Suprapubic skin (tissue), 3 donors: Measurements from ENCODE around the gene PRKN.

Source experiments
- POLR2AphosphoS5 ChIP-seq, 3 donors: sonication (generic); formaldehyde crosslinking; IDR thresholded peaks; one replicate each; pipeline ENCODE4 v1.6.1; 2017; ENCODE audit warnings: antibody characterized with exemption in 3 of 3
- TF ChIP-seq, protein P1 (sequence below), 2 donors: fragments of 200-600 bp in 1 of 2; fragments of 450-650 bp in 1 of 2; sonication (generic) in 1 of 2; IDR thresholded peaks; one replicate each; pipeline ENCODE4 v1.5.1; 2016 to 2019; ENCODE audit warnings: antibody characterized with exemption in 2 of 2, mild to moderate bottlenecking in 1 of 2, moderate library complexity in 1 of 2

DNA sequence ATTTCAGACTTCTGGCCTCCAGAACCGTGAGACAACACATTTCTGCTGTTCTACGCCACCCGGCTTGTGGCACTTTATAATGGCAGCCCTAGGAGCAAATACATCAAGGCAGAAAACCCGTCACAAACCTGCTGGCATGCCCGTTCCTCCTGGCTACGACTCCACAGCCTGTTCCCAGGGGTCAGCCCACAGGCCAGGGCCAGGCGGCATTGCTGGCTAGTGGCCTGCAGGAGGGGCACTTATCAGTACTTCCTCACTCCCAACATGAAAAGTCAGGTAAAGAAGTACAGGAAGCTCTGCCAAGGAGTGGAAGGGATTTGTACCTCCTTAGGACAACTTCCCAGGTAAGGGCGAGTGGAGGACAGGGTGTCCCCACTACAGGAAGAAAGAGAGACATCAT, 1230.6 kb downstream of the PRKN start:
- TF ChIP-seq, protein P1, sequence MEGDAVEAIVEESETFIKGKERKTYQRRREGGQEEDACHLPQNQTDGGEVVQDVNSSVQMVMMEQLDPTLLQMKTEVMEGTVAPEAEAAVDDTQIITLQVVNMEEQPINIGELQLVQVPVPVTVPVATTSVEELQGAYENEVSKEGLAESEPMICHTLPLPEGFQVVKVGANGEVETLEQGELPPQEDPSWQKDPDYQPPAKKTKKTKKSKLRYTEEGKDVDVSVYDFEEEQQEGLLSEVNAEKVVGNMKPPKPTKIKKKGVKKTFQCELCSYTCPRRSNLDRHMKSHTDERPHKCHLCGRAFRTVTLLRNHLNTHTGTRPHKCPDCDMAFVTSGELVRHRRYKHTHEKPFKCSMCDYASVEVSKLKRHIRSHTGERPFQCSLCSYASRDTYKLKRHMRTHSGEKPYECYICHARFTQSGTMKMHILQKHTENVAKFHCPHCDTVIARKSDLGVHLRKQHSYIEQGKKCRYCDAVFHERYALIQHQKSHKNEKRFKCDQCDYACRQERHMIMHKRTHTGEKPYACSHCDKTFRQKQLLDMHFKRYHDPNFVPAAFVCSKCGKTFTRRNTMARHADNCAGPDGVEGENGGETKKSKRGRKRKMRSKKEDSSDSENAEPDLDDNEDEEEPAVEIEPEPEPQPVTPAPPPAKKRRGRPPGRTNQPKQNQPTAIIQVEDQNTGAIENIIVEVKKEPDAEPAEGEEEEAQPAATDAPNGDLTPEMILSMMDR (IDR thresholded peaks at IDR 0.05) = no peak
- no peak for TF ChIP-seq POLR2AphosphoS5 (IDR thresholded peaks at IDR 0.05)
